Measurements from ENCODE around the gene LAD1.

Gene LAD1

GRCh38 chr1:201399018-201399351 is at the start of gene LAD1:
LAD1 (minus strand) TSS chr1:201399324; CDS start chr1:201399306, 18 bp downstream.
- no peak for FAIRE-seq

- FAIRE-seq = no peak
These were observed 49.1 kb upstream of the LAD1 start for GRCh38 chr1:201447903-201448871.

- no peak for FAIRE-seq
These were observed 46.2 kb upstream of the LAD1 start for GRCh38 chr1:201445310-201445709.

- no peak for FAIRE-seq
These were observed 45.7 kb upstream of the LAD1 start for GRCh38 chr1:201444792-201445191.

- no peak for FAIRE-seq
These were observed 44.6 kb upstream of the LAD1 start for GRCh38 chr1:201443747-201444146.

- no peak for FAIRE-seq
These were observed 37.8 kb upstream of the LAD1 start for GRCh38 chr1:201436969-201437368.

GRCh38 chr1:201436393-201436792 is 37.3 kb upstream of the LAD1 start:
- no peak for FAIRE-seq

GRCh38 chr1:201434266-201434665 is 35.1 kb upstream of the LAD1 start:
- FAIRE-seq = no peak

GRCh38 chr1:201433609-201434008 is 34.5 kb upstream of the LAD1 start:
- no peak for FAIRE-seq

GRCh38 chr1:201430776-201431175 is 31.7 kb upstream of the LAD1 start:
- no peak for FAIRE-seq

GRCh38 chr1:201429736-201430501 is 30.8 kb upstream of the LAD1 start:
- FAIRE-seq = no peak

- FAIRE-seq = no peak
These were observed 28.8 kb upstream of the LAD1 start for GRCh38 chr1:201427963-201428362.

- FAIRE-seq = no peak
These were observed 27.6 kb upstream of the LAD1 start for GRCh38 chr1:201426479-201427310.

- no peak for FAIRE-seq
These were observed 25.0 kb upstream of the LAD1 start for GRCh38 chr1:201424146-201424545.

- FAIRE-seq = no peak
These were observed 24.5 kb upstream of the LAD1 start for GRCh38 chr1:201423655-201424054.

GRCh38 chr1:201422436-201423030 is 23.4 kb upstream of the LAD1 start:
- FAIRE-seq = no peak

- FAIRE-seq = no peak
These were observed 22.9 kb upstream of the LAD1 start for GRCh38 chr1:201422026-201422425.

- FAIRE-seq = no peak
These were observed 21.9 kb upstream of the LAD1 start for GRCh38 chr1:201421041-201421440.

- FAIRE-seq = no peak
These were observed 21.5 kb upstream of the LAD1 start for GRCh38 chr1:201420608-201421002.

GRCh38 chr1:201419746-201420607 is 20.9 kb upstream of the LAD1 start:
- FAIRE-seq = no peak

- no peak for FAIRE-seq
These were observed 20.1 kb upstream of the LAD1 start for GRCh38 chr1:201419256-201419655.

- FAIRE-seq = no peak
These were observed 19.3 kb upstream of the LAD1 start for GRCh38 chr1:201418461-201418860.

All from islet of Langerhans (tissue), 1 donor.